HepG2 (cell line): ENCODE results near the gene CTSA. TPM values are rescaled to one million over a fixed set of nuclear protein-coding genes. Genes with fewer than 3 reads are reported as not detected.
A peak's percentile ranks its signal among the peaks of the same experiment; 100 is the strongest.

Source experiments
- EEA1 ChIP-seq: sonication (generic); formaldehyde crosslinking; IDR thresholded peaks from 2 replicates; pipeline ENCODE4 v1.5.1; 2020; ENCODE audit warnings: mild to moderate bottlenecking, missing genetic modification reagents, borderline replicate concordance
- ESRRA ChIP-seq: sonication (generic); formaldehyde crosslinking; IDR thresholded peaks from 2 replicates; pipeline ENCODE4 v1.5.1; 2020; ENCODE audit warnings: mild to moderate bottlenecking, low read depth, missing genetic modification reagents
- HMG20A ChIP-seq: IDR thresholded peaks from 2 replicates; pipeline ENCODE4 v1.6.1; 2016; ENCODE audit warnings: borderline replicate concordance
- MZF1 ChIP-seq: sonication (generic); formaldehyde crosslinking; IDR thresholded peaks from 2 replicates; pipeline ENCODE4 v1.8.1; 2023; ENCODE audit warnings: mild to moderate bottlenecking, missing genetic modification reagents, borderline replicate concordance
- RBM22 ChIP-seq: fragments of 200-400 bp; formaldehyde crosslinking; optimal IDR thresholded peaks from 2 replicates; pipeline ENCODE3; 2017; ENCODE audit warnings: mild to moderate bottlenecking, low read length, moderate library complexity
- STAG1 ChIP-seq: sonication (generic); formaldehyde crosslinking; IDR thresholded peaks from 2 replicates; pipeline ENCODE4 v1.4.0; 2020; ENCODE audit warnings: missing genetic modification reagents
- YEATS4 ChIP-seq: sonication (generic); formaldehyde crosslinking; IDR thresholded peaks from 2 replicates; pipeline ENCODE4 v1.4.0; 2020; ENCODE audit warnings: missing genetic modification reagents, borderline replicate concordance
- ZNF33B ChIP-seq: sonication (generic); formaldehyde crosslinking; IDR thresholded peaks from 2 replicates; pipeline ENCODE4 v1.5.1; 2020; ENCODE audit warnings: mild to moderate bottlenecking, missing genetic modification reagents
- ZNF747 ChIP-seq: sonication (generic); formaldehyde crosslinking; IDR thresholded peaks from 2 replicates; pipeline ENCODE4 v1.8.1; 2023; ENCODE audit warnings: missing genetic modification reagents, mild to moderate bottlenecking, borderline replicate concordance
- ZNF780A ChIP-seq: sonication (generic); formaldehyde crosslinking; IDR thresholded peaks from 2 replicates; pipeline ENCODE4 v1.8.0; 2022; ENCODE audit warnings: mild to moderate bottlenecking, missing genetic modification reagents, moderate library complexity
- polyA plus RNA-seq, 8 experiments: library from polyadenylated mRNA; depleted of rRNA in 3 of 8; stranded (reverse) in 7 of 8; unstranded in 1 of 8; fragments of >200 nt; fragmentation: Illumina TruSeq in 4 of 8; extraction: Trizol in 4 of 8; gene quantifications; 2 replicates each; pipeline versions ENCODE4 v1.2.1 to v1.2.3, GENCODE V29; 2011 to 2016; ENCODE audit warnings: low read depth in 4 of 8, missing spikeins in 1 of 8, mixed read lengths in 1 of 8; ENCODE audit not compliant: insufficient read depth in 1 of 8
- total RNA-seq, 5 experiments: library from RNA; depleted of rRNA; stranded (reverse); fragments of >200 nt; fragmentation: Illumina TruSeq; extraction: Trizol; gene quantifications; 2 replicates each; pipeline ENCODE4 v1.2.3, GENCODE V29; 2016; ENCODE audit warnings: low read depth in 1 of 5
- TF ChIP-seq, protein P1 (sequence below), 2 experiments: sonication (generic) in 1 of 2; formaldehyde crosslinking in 1 of 2; IDR thresholded peaks; 2 replicates each; pipeline versions ENCODE4 v1.4.0 to v1.6.1; 2018 to 2020; ENCODE audit warnings: missing genetic modification reagents in 2 of 2, borderline replicate concordance in 1 of 2, low read depth in 1 of 2, mild to moderate bottlenecking in 1 of 2, missing biosample characterization in 1 of 2
- TF ChIP-seq, protein P2 (sequence below): sonication (generic); formaldehyde crosslinking; IDR thresholded peaks from 2 replicates; pipeline ENCODE4 v1.4.0; 2020; ENCODE audit warnings: missing genetic modification reagents, mild to moderate bottlenecking, borderline replicate concordance
- TF ChIP-seq, protein P3 (sequence below): sonication (generic); formaldehyde crosslinking; conservative IDR thresholded peaks from 2 replicates; pipeline ENCODE4 v1.4.0; 2020; ENCODE audit warnings: missing genetic modification reagents
- TF ChIP-seq, protein P4 (sequence below): sonication (generic); formaldehyde crosslinking; IDR thresholded peaks from 2 replicates; pipeline ENCODE4 v1.8.1; 2023; ENCODE audit warnings: mild to moderate bottlenecking, missing genetic modification reagents, borderline replicate concordance
- TF ChIP-seq, protein P5 (sequence below): sonication (generic); formaldehyde crosslinking; IDR thresholded peaks from 2 replicates; pipeline ENCODE4 v1.4.0; 2020; ENCODE audit warnings: missing genetic modification reagents

Gene CTSA
- total and polyA plus RNA-seq, 2 of the 13 experiments (the other 11 are each of a cell fraction or from before 2014, with no cell fraction given), result 202 to 231 TPM

DNA sequence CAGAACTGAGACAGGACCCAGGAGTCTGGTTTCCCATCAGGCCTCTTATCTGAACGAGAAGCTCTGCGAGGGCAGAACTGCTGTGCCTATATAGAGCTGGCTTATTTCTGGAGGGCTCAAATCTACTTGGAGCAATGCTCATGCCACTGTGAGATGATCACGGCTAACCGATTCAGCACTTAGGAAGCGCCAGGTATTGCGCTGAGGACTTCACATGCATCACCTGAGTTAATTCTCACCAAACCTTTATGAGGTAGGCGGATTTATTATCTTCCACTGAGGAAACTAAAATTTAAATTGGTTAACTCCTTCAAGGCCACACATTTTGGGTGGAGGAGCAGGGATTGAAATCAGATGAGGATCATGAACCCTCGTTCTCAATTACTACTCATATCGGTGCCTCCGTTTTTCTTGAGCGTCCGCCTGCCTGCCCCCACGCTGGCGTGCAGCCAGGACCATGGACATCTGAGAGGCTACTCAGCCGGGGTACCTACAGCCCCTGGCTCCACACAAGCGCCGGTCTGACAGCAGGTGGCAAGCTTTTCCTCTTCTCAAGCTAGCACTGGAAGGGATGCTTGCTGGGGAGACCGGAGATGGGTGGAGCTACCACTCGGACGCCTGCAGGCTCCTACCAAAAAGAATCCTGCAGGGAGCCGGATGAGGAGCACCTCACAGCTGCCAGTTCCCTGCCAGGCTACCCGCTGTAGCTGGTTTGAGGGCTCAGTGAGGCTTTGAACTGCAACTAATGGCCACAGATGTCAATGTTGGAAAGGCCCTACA lies 42.3 kb downstream of the CTSA start (continued):
- TF ChIP-seq, protein P1, sequence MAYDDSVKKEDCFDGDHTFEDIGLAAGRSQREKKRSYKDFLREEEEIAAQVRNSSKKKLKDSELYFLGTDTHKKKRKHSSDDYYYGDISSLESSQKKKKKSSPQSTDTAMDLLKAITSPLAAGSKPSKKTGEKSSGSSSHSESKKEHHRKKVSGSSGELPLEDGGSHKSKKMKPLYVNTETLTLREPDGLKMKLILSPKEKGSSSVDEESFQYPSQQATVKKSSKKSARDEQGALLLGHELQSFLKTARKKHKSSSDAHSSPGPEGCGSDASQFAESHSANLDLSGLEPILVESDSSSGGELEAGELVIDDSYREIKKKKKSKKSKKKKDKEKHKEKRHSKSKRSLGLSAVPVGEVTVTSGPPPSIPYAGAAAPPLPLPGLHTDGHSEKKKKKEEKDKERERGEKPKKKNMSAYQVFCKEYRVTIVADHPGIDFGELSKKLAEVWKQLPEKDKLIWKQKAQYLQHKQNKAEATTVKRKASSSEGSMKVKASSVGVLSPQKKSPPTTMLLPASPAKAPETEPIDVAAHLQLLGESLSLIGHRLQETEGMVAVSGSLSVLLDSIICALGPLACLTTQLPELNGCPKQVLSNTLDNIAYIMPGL (CRISPR knock-in tag; IDR thresholded peaks at IDR 0.05; ENCODE audit: borderline replicate concordance in 1 of 2, low read depth in 1 of 2), result peak; percentile 68 to 83; a peak in 2 of 4 replicates
- TF ChIP-seq HMG20A (CRISPR knock-in tag) (no peak), ZNF33B (CRISPR knock-in tag) (0 out of 2 replicates have a peak, but pooled peaks have one; percentile 72), ZNF780A (CRISPR knock-in tag) (peak; percentile 51; the same call in 1 of the 2 replicates), STAG1 (CRISPR knock-in tag) (peak; percentile 77), ZNF747 (CRISPR knock-in tag) (peak; percentile 75; the same call in 1 of the 2 replicates), RBM22 (peak; percentile 72), EEA1 (no peak), YEATS4 (no peak), ESRRA (CRISPR knock-in tag) (no peak; the same call in 1 of the 2 replicates), MZF1 (CRISPR knock-in tag) (0 out of 2 replicates have a peak, but pooled peaks have one; percentile 3)
- TF ChIP-seq, protein P2, sequence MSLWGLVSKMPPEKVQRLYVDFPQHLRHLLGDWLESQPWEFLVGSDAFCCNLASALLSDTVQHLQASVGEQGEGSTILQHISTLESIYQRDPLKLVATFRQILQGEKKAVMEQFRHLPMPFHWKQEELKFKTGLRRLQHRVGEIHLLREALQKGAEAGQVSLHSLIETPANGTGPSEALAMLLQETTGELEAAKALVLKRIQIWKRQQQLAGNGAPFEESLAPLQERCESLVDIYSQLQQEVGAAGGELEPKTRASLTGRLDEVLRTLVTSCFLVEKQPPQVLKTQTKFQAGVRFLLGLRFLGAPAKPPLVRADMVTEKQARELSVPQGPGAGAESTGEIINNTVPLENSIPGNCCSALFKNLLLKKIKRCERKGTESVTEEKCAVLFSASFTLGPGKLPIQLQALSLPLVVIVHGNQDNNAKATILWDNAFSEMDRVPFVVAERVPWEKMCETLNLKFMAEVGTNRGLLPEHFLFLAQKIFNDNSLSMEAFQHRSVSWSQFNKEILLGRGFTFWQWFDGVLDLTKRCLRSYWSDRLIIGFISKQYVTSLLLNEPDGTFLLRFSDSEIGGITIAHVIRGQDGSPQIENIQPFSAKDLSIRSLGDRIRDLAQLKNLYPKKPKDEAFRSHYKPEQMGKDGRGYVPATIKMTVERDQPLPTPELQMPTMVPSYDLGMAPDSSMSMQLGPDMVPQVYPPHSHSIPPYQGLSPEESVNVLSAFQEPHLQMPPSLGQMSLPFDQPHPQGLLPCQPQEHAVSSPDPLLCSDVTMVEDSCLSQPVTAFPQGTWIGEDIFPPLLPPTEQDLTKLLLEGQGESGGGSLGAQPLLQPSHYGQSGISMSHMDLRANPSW (CRISPR knock-in tag), result peak; percentile 73; the same call in 1 of the 2 replicates
- TF ChIP-seq, protein P3, sequence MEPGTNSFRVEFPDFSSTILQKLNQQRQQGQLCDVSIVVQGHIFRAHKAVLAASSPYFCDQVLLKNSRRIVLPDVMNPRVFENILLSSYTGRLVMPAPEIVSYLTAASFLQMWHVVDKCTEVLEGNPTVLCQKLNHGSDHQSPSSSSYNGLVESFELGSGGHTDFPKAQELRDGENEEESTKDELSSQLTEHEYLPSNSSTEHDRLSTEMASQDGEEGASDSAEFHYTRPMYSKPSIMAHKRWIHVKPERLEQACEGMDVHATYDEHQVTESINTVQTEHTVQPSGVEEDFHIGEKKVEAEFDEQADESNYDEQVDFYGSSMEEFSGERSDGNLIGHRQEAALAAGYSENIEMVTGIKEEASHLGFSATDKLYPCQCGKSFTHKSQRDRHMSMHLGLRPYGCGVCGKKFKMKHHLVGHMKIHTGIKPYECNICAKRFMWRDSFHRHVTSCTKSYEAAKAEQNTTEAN (CRISPR knock-in tag), result no peak
- TF ChIP-seq, protein P4, sequence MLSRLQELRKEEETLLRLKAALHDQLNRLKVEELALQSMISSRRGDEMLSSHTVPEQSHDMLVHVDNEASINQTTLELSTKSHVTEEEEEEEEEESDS (CRISPR knock-in tag), result peak; percentile 76; the same call in 1 of the 2 replicates
- TF ChIP-seq, protein P5, sequence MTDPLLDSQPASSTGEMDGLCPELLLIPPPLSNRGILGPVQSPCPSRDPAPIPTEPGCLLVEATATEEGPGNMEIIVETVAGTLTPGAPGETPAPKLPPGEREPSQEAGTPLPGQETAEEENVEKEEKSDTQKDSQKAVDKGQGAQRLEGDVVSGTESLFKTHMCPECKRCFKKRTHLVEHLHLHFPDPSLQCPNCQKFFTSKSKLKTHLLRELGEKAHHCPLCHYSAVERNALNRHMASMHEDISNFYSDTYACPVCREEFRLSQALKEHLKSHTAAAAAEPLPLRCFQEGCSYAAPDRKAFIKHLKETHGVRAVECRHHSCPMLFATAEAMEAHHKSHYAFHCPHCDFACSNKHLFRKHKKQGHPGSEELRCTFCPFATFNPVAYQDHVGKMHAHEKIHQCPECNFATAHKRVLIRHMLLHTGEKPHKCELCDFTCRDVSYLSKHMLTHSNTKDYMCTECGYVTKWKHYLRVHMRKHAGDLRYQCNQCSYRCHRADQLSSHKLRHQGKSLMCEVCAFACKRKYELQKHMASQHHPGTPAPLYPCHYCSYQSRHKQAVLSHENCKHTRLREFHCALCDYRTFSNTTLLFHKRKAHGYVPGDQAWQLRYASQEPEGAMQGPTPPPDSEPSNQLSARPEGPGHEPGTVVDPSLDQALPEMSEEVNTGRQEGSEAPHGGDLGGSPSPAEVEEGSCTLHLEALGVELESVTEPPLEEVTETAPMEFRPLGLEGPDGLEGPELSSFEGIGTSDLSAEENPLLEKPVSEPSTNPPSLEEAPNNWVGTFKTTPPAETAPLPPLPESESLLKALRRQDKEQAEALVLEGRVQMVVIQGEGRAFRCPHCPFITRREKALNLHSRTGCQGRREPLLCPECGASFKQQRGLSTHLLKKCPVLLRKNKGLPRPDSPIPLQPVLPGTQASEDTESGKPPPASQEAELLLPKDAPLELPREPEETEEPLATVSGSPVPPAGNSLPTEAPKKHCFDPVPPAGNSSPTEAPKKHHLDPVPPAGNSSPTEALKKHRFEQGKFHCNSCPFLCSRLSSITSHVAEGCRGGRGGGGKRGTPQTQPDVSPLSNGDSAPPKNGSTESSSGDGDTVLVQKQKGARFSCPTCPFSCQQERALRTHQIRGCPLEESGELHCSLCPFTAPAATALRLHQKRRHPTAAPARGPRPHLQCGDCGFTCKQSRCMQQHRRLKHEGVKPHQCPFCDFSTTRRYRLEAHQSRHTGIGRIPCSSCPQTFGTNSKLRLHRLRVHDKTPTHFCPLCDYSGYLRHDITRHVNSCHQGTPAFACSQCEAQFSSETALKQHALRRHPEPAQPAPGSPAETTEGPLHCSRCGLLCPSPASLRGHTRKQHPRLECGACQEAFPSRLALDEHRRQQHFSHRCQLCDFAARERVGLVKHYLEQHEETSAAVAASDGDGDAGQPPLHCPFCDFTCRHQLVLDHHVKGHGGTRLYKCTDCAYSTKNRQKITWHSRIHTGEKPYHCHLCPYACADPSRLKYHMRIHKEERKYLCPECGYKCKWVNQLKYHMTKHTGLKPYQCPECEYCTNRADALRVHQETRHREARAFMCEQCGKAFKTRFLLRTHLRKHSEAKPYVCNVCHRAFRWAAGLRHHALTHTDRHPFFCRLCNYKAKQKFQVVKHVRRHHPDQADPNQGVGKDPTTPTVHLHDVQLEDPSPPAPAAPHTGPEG (CRISPR knock-in tag), result 0 out of 2 replicates have a peak, but pooled peaks have one; percentile 57
